H1 (cell line): ENCODE data around the gene UBE3A. TPM values are rescaled to one million over a fixed set of nuclear protein-coding genes. Genes with fewer than 3 reads are reported as not detected.

Experiments
- CTCF ChIA-PET: fragments of 300-600 bp; sonication (Branson Sonifier 250); formaldehyde crosslinking; loops from one replicate; lab custom pipeline; 2021; ENCODE audit not compliant: partially characterized antibody; lab: Charles Lee
- POLR2A ChIA-PET: fragments of 300-600 bp; sonication (Branson Sonifier 250); formaldehyde crosslinking; loops from one replicate; lab custom pipeline; 2021; ENCODE audit warnings: inconsistent platforms; ENCODE audit not compliant: partially characterized antibody; lab: Charles Lee
- DNase-seq, 2 experiments: peaks; one replicate each; pipeline versions ENCODE4 v3.0.0 to v3.0.0-alpha.2; 2010 to 2022; ENCODE audit warnings: low spot score in 2 of 2, low read depth in 1 of 2, mixed read lengths in 1 of 2
- FAIRE-seq: peaks from 2 replicates; lab custom pipeline; 2011; peaks lifted over from hg19 to GRCh38; lab: Jason Lieb, UNC
- H2AFZ ChIP-seq: 2 replicates; pipeline ENCODE4 v1.8.1; 2012; ENCODE audit warnings: low read length, inconsistent platforms
- H2AK5ac ChIP-seq: 2 replicates; pipeline ENCODE4 v1.6.1; 2013; ENCODE audit warnings: low read depth, low read length
- H2BK120ac ChIP-seq: replicated peaks from 2 replicates; pipeline ENCODE3; 2013; ENCODE audit warnings: low read depth, low read length, inconsistent platforms
- H2BK12ac ChIP-seq: 2 replicates; pipeline ENCODE4 v1.6.1; 2013; ENCODE audit warnings: low read depth, low read length
- H2BK15ac ChIP-seq: 2 replicates; pipeline ENCODE4 v1.6.1; 2013; ENCODE audit warnings: low read length
- H2BK20ac ChIP-seq: 2 replicates; pipeline ENCODE4 v1.6.1; 2013; ENCODE audit warnings: low read length
- H2BK5ac ChIP-seq: 2 replicates; pipeline ENCODE4 v1.6.1; 2013; ENCODE audit warnings: low read depth, low read length
- H3K14ac ChIP-seq: 2 replicates; pipeline ENCODE4 v1.6.1; 2013; ENCODE audit warnings: inconsistent platforms; ENCODE audit not compliant: insufficient read length
- H3K18ac ChIP-seq: 2 replicates; pipeline ENCODE4 v1.6.1; 2013; ENCODE audit warnings: low read length; ENCODE audit errors: extremely low read depth
- H3K23ac ChIP-seq: 2 replicates; pipeline ENCODE4 v1.6.1; 2013; ENCODE audit warnings: inconsistent platforms; ENCODE audit not compliant: insufficient read length
- H3K23me2 ChIP-seq: 2 replicates; pipeline ENCODE4 v1.6.1; 2013; ENCODE audit warnings: low read depth, low read length
- H3K27ac ChIP-seq: 2 replicates; pipeline ENCODE4 v1.6.1; 2011; ENCODE audit warnings: low read depth, low read length, inconsistent platforms
- H3K27me3 ChIP-seq, 4 experiments: replicated peaks in 1 of 4; 1 replicate in 1 of 4; 2 replicates in 3 of 4; pipeline versions ENCODE4 v1.6.1 to v1.8.1; 2011 to 2013; ENCODE audit warnings: low read length in 3 of 4, mild to moderate bottlenecking in 3 of 4, inconsistent platforms in 2 of 4, mixed read lengths in 2 of 4, moderate library complexity in 1 of 4; ENCODE audit not compliant: control insufficient read depth in 3 of 4, insufficient read depth in 3 of 4; ENCODE audit errors: extremely low read depth in 1 of 4
- H3K36me3 ChIP-seq, 4 experiments: 2 replicates each; pipeline versions ENCODE4 v1.6.1 to v1.8.1; 2011 to 2013; ENCODE audit warnings: mild to moderate bottlenecking in 4 of 4, low read length in 3 of 4, moderate library complexity in 2 of 4, control low read depth in 1 of 4, inconsistent platforms in 1 of 4; ENCODE audit not compliant: insufficient read depth in 4 of 4, control insufficient read depth in 2 of 4
- H3K4ac ChIP-seq: replicated peaks from 2 replicates; pipeline ENCODE3; 2013; ENCODE audit warnings: low read length, low read depth, mixed read lengths, inconsistent platforms; ENCODE audit not compliant: insufficient read length
- H3K4me1 ChIP-seq, 4 experiments: replicated peaks in 1 of 4; 1 replicate in 1 of 4; 2 replicates in 3 of 4; pipeline versions ENCODE4 v1.6.1 to v1.8.1; 2011 to 2013; ENCODE audit warnings: low read length in 3 of 4, inconsistent platforms in 2 of 4, mixed read lengths in 1 of 4; ENCODE audit not compliant: insufficient read depth in 4 of 4, control insufficient read depth in 3 of 4
- H3K4me2 ChIP-seq, 2 experiments: 2 replicates each; pipeline versions ENCODE4 v1.6.1 to v1.8.1; 2011 to 2013; ENCODE audit warnings: low read depth in 2 of 2, low read length in 2 of 2, control low read depth in 1 of 2, inconsistent platforms in 1 of 2, mild to moderate bottlenecking in 1 of 2; ENCODE audit not compliant: insufficient read depth in 1 of 2
- H3K4me3 ChIP-seq, 4 experiments: fragments of 200-600, 300-600 bp in 1 of 4; sonication (generic), shearing (Covaris generic), sonication (Bioruptor Twin) in 1 of 4; 2 replicates each; pipeline versions ENCODE4 v1.5.1 to v1.8.1; 2011 to 2016; ENCODE audit warnings: low read length in 4 of 4, low read depth in 3 of 4, control low read depth in 2 of 4, inconsistent platforms in 2 of 4, mild to moderate bottlenecking in 2 of 4, mixed read lengths in 1 of 4, moderate library complexity in 1 of 4; ENCODE audit not compliant: insufficient read depth in 2 of 4; ENCODE audit errors: extremely low read depth in 1 of 4
- H3K56ac ChIP-seq: replicated peaks from 2 replicates; pipeline ENCODE3; 2013; ENCODE audit warnings: low read depth, mild to moderate bottlenecking, mixed read lengths, low read length, inconsistent platforms; ENCODE audit not compliant: insufficient read length
- H3K79me1 ChIP-seq: 2 replicates; pipeline ENCODE4 v1.6.1; 2013; ENCODE audit warnings: low read depth, low read length, control low read depth
- H3K79me2 ChIP-seq, 2 experiments: 2 replicates each; pipeline versions ENCODE4 v1.6.1 to v1.8.1; 2012 to 2013; ENCODE audit warnings: low read length in 2 of 2, mild to moderate bottlenecking in 2 of 2, inconsistent platforms in 1 of 2; ENCODE audit not compliant: insufficient read depth in 2 of 2, control insufficient read depth in 1 of 2
- H3K9ac ChIP-seq, 4 experiments: replicated peaks in 1 of 4; 1 replicate in 1 of 4; 2 replicates in 3 of 4; pipeline versions ENCODE4 v1.6.1 to v1.8.1; 2011 to 2013; ENCODE audit warnings: low read depth in 3 of 4, low read length in 3 of 4, control low read depth in 2 of 4, mild to moderate bottlenecking in 2 of 4, moderate library complexity in 2 of 4, inconsistent platforms in 1 of 4; ENCODE audit errors: extremely low read depth in 1 of 4
- H3K9me3 ChIP-seq, 2 experiments: 2 replicates each; pipeline versions ENCODE4 v1.6.1 to v1.8.1; 2012 to 2013; ENCODE audit warnings: mild to moderate bottlenecking in 2 of 2, moderate library complexity in 2 of 2, control low read depth in 1 of 2, inconsistent platforms in 1 of 2, low read depth in 1 of 2, low read length in 1 of 2, mixed read lengths in 1 of 2; ENCODE audit not compliant: insufficient read depth in 2 of 2
- H4K20me1 ChIP-seq, 2 experiments: replicated peaks in 1 of 2; 2 replicates each; pipeline versions ENCODE3 to v1.8.1; 2011 to 2013; ENCODE audit warnings: inconsistent platforms in 2 of 2, low read length in 2 of 2, mild to moderate bottlenecking in 1 of 2; ENCODE audit not compliant: insufficient read depth in 2 of 2, control insufficient read depth in 1 of 2
- H4K5ac ChIP-seq: 2 replicates; pipeline ENCODE4 v1.6.1; 2013; ENCODE audit warnings: low read length, low read depth, mixed read lengths, inconsistent platforms; ENCODE audit not compliant: insufficient read length
- H4K8ac ChIP-seq: 2 replicates; pipeline ENCODE4 v1.8.0; 2013; ENCODE audit warnings: mild to moderate bottlenecking, moderate library complexity, low read length, inconsistent platforms; ENCODE audit not compliant: insufficient read depth; ENCODE audit errors: extremely low read depth
- H4K91ac ChIP-seq: replicated peaks from 2 replicates; pipeline ENCODE3; 2013; ENCODE audit warnings: low read length, mixed read lengths, inconsistent platforms; ENCODE audit not compliant: insufficient read length
- BCL11A ChIP-seq, 2 experiments: IDR thresholded peaks; one replicate each; pipeline ENCODE4 v1.6.1; 2011; ENCODE audit warnings: low read depth in 2 of 2, low read length in 2 of 2, mild to moderate bottlenecking in 2 of 2
- BRCA1 ChIP-seq: IDR thresholded peaks from 2 replicates; pipeline ENCODE4 v1.6.1; 2012; ENCODE audit warnings: low read depth, low read length, improper control_type of control experiment
- EZH2 ChIP-seq: fragments of 200-600 bp; sonication (generic); IDR thresholded peaks from 2 replicates; pipeline ENCODE4 v1.7.1; 2012; ENCODE audit warnings: low read depth, mild to moderate bottlenecking, moderate library complexity, low read length, inconsistent platforms; ENCODE audit not compliant: severe bottlenecking
- GTF2F1 ChIP-seq: IDR thresholded peaks from 2 replicates; pipeline ENCODE4 v1.6.1; 2012; ENCODE audit warnings: low read depth, low read length, improper control_type of control experiment, borderline replicate concordance
- POLR2A ChIP-seq, 2 experiments: IDR thresholded peaks; 1 replicate in 1 of 2; 2 replicates in 1 of 2; pipeline ENCODE4 v1.6.1; 2011; ENCODE audit warnings: low read depth in 2 of 2, low read length in 2 of 2, mild to moderate bottlenecking in 2 of 2; ENCODE audit errors: control extremely low read depth in 1 of 2
- RXRA ChIP-seq: IDR thresholded peaks from 2 replicates; pipeline ENCODE4 v1.6.1; 2011; ENCODE audit warnings: low read depth, mild to moderate bottlenecking, low read length, moderate library complexity; ENCODE audit not compliant: insufficient read depth
- SP2 ChIP-seq: IDR thresholded peaks from 2 replicates; pipeline ENCODE4 v1.6.1; 2012; ENCODE audit warnings: mild to moderate bottlenecking, low read length, inconsistent platforms
- SRF ChIP-seq: IDR thresholded peaks from 2 replicates; pipeline ENCODE4 v1.6.1; 2011; ENCODE audit warnings: mild to moderate bottlenecking, low read depth, low read length, moderate library complexity
- TAF1 ChIP-seq: IDR thresholded peaks from 2 replicates; pipeline ENCODE4 v1.6.1; 2011; ENCODE audit warnings: mild to moderate bottlenecking, low read depth, low read length
- YY1 ChIP-seq: IDR thresholded peaks from 2 replicates; pipeline ENCODE4 v1.6.1; 2011; ENCODE audit warnings: low read depth, mild to moderate bottlenecking, low read length
- ZNF274 ChIP-seq: IDR thresholded peaks from 2 replicates; pipeline ENCODE4 v1.7.0; 2012; ENCODE audit warnings: low read length, borderline replicate concordance; ENCODE audit errors: extremely low read depth
- WGBS, 2 experiments: shearing (Covaris generic) in 1 of 2; methylation state at CpG; one replicate each; pipeline versions ENCODE4 v1.1.6 to v1.1.7; 2013 to 2015; ENCODE audit warnings: low lambda C conversion rate in 2 of 2, mixed read lengths in 2 of 2, inconsistent platforms in 1 of 2, low coverage in 1 of 2, missing lambda C conversion rate in 1 of 2; ENCODE audit not compliant: insufficient replicate concordance in 2 of 2, insufficient coverage in 1 of 2, insufficient read length in 1 of 2; ENCODE audit errors: extremely low coverage in 1 of 2, missing lambda C conversion rate in 1 of 2; 5-methylcytosine and 5-hydroxymethylcytosine counted together
- polyA plus RNA-seq, 7 experiments: library from polyadenylated mRNA; depleted of rRNA in 3 of 7; stranded (reverse) in 5 of 7; unstranded in 2 of 7; fragments of >200 nt in 5 of 7; fragments of 200-250 nt in 2 of 7; gene quantifications; 1 replicate in 5 of 7; 2 replicates in 1 of 7; 4 replicates in 1 of 7; pipeline versions ENCODE4 v1.2.1 to v1.2.3, GENCODE V29; 2011 to 2013; ENCODE audit warnings: missing spikeins in 2 of 7, mixed read lengths in 2 of 7
- total RNA-seq: library from RNA; stranded (reverse); fragmentation: NEBNext Ultra II Directional; extraction: Animal tissue kit (Norgen Biotek cat#: 25700); gene quantifications from 2 replicates; pipeline ENCODE4 v1.2.1, GENCODE V29; 2021
- TF ChIP-seq, protein P1 (sequence below): IDR thresholded peaks from 2 replicates; pipeline ENCODE4 v1.6.1; 2011; ENCODE audit warnings: low read length, improper control_type of control experiment

The UBE3A gene
- total and polyA plus RNA-seq, 2 of the 8 experiments (the other 6 are each of a cell fraction or from before 2014, with no cell fraction given) = 13.8 to 110 TPM

DNA sequence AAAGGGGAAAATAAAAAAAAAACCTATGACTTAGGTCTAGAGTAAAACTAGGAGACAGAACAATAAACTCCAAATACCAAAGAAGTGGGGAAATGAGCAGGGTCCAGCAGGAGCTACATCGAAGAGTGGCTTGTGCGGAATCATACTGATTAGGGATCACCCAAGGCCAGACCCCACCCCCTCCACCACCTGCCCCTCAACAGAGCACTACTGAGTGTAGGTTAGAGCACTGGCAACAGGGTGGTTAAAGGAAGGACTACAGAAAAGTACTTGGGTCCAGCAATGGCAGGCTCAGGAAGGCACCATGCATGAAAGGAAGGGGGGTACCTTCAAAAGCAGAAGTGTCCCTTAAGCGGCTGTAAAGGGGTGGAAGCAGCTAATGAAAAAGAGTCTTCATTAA is 96.2 kb downstream of the UBE3A start:
- TF ChIP-seq ZNF274 (no peak), TAF1 (no peak), YY1 (no peak), EZH2 (no peak), RXRA (no peak), SRF (no peak), GTF2F1 (no peak), BRCA1 (no peak), POLR2A (IDR thresholded peaks at IDR 0.05; ENCODE audit: control extremely low read depth in 1 of 2, low read depth in 2 of 2, low read length in 2 of 2) (no peak), SP2 (no peak), BCL11A (IDR thresholded peaks at IDR 0.05; ENCODE audit: low read depth in 2 of 2, low read length in 2 of 2) (no peak)
- TF ChIP-seq, protein P1, sequence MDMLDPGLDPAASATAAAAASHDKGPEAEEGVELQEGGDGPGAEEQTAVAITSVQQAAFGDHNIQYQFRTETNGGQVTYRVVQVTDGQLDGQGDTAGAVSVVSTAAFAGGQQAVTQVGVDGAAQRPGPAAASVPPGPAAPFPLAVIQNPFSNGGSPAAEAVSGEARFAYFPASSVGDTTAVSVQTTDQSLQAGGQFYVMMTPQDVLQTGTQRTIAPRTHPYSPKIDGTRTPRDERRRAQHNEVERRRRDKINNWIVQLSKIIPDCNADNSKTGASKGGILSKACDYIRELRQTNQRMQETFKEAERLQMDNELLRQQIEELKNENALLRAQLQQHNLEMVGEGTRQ = no peak

More for the DNA sequence above, 96.2 kb downstream of the UBE3A start:
- Histone ChIP-seq H4K5ac (no peak overlapping the region), H3K27me3 (no peaks in the 10 kb centered on the region), H3K4ac (no peak overlapping the region), H2BK12ac (no peak overlapping the region), H3K27ac (no peak overlapping the region), H3K56ac (no peak overlapping the region), H3K36me3 (peaks cover 0 to 20% (median 7%) of the 10 kb centered on the region in 4 experiments; a peak in 4 of 8 replicates), H4K8ac (no peak overlapping the region; the same call in 1 of the 2 replicates), H3K18ac (no peak overlapping the region), H3K4me3 (no peak overlapping the region), H3K79me2 (peaks cover 0 to 14% of the 10 kb centered on the region in 2 experiments; a peak in 2 of 4 replicates), H2BK20ac (no peak overlapping the region), H4K91ac (no peak overlapping the region), H2BK5ac (no peak overlapping the region), H3K23ac (no peak overlapping the region), H4K20me1 (peaks cover 4 to 5% of the 10 kb centered on the region in 2 experiments), H2BK15ac (no peak overlapping the region), H3K4me2 (no peak overlapping the region), H3K9ac (no peak overlapping the region), H2BK120ac (no peak overlapping the region), H3K14ac (no peak overlapping the region), H2AK5ac (no peak overlapping the region), H3K23me2 (no peaks in the 10 kb centered on the region), H3K79me1 (no peaks in the 10 kb centered on the region), H3K9me3 (no peaks in the 10 kb centered on the region), H2AFZ (no peak overlapping the region), H3K4me1 (peaks cover 0 to 6% (median 3%) of the 10 kb centered on the region in 4 experiments; a peak in 3 of 7 replicates)
- POLR2A ChIA-PET = interaction anchor here (0.7 to 1.1 kb wide), 2 partner anchors 13 to 60 kb away, joined by 3 read pairs; no protein-coding TSS in a partner anchor
- 72% methylated on average over 3 of the region's 3 CpGs; no CpG with 5 or more reads in 1 of the 2 experiments for WGBS, 2 experiments
- CTCF ChIA-PET = no interaction called here
- DNase-seq (no peak), FAIRE-seq (no peak)
